HG02938 (cell line): ENCODE data around the gene CAMK2G.
"Not testable (repeated sequence)": the region's sequence is repeated elsewhere in the genome, so short reads cannot be mapped to it uniquely, and the experiment has no call there.

Experiments used
- ATAC-seq: cut with Tn5 transposase; IDR thresholded peaks from one replicate; pipeline ENCODE4 v1.9.1; 2021; ENCODE audit warnings: mild to moderate bottlenecking, moderate library complexity; ENCODE audit not compliant: unreplicated experiment

The CAMK2G gene

GRCh38 chr10:73874267-73875138 is at the start of gene CAMK2G:
Gene CAMK2G (minus strand): TSS chr10:73874555. CDS start chr10:73874461, 94 bp downstream.
- peak; percentile 84 for ATAC-seq

- no peak for ATAC-seq
These were observed 48.4 kb upstream of the CAMK2G start for GRCh38 chr10:73922864-73923133.

- no peak for ATAC-seq
These were observed 47.9 kb upstream of the CAMK2G start for GRCh38 chr10:73922007-73922863.

GRCh38 chr10:73920089-73920488 is 45.7 kb upstream of the CAMK2G start:
- ATAC-seq, result no peak

GRCh38 chr10:73919481-73919880 is 45.1 kb upstream of the CAMK2G start:
- ATAC-seq, result not testable (repeated sequence)

GRCh38 chr10:73917566-73918305 is 43.4 kb upstream of the CAMK2G start:
- ATAC-seq, result no peak

GRCh38 chr10:73916761-73917470 is 42.6 kb upstream of the CAMK2G start:
- ATAC-seq, result no peak

GRCh38 chr10:73915206-73915851 is 41.0 kb upstream of the CAMK2G start:
- ATAC-seq, result no peak

- no peak for ATAC-seq
These were observed 39.7 kb upstream of the CAMK2G start for GRCh38 chr10:73914036-73914435.

GRCh38 chr10:73911553-73912004 is 37.2 kb upstream of the CAMK2G start:
- ATAC-seq, result no peak

GRCh38 chr10:73910764-73911552 is 36.6 kb upstream of the CAMK2G start, which contains the start of gene PLAU:
Gene PLAU (plus strand): TSS chr10:73911132. CDS start chr10:73911556, 424 bp downstream.
- no peak for ATAC-seq

GRCh38 chr10:73910401-73910763 is 36.0 kb upstream of the CAMK2G start:
- no peak for ATAC-seq

- ATAC-seq, result no peak
These were observed 35.3 kb upstream of the CAMK2G start for GRCh38 chr10:73909540-73910115.

- ATAC-seq, result no peak
These were observed 34.6 kb upstream of the CAMK2G start for GRCh38 chr10:73908853-73909539.

GRCh38 chr10:73907841-73908517 is 33.6 kb upstream of the CAMK2G start:
- no peak for ATAC-seq

GRCh38 chr10:73906524-73907447 is 32.4 kb upstream of the CAMK2G start:
- ATAC-seq, result no peak
